ENCODE measurements around the gene ITGAE. TPM values are rescaled to one million over a fixed set of nuclear protein-coding genes. Genes with fewer than 3 reads are reported as not detected.

The ITGAE gene
- total RNA-seq, 2 experiments from 2014 or later = 31.8 to 32.4 TPM

DNA sequence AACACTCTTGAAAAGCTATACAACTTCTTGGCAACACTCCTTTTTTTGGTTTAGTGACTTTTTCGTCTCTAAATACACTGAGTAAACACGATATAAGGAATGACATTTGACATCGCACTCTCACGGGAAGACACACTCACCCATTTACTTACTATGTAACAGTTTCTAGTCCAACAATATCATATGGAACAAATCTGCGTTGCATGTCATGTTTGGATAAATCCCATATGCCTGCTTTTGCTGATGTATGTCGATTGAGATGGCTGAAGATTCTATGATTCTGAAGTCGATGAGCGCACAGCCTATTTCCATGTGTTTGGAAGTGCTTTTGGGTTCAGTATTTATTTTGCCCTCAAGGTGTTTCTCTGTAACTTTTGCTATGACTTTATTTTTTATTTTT is 18.2 kb downstream of the ITGAE start:
- intact Hi-C loops (cut with micrococcal nuclease) = no loop called here
- H3K4me3 Mint-ChIP-seq = no peak overlapping the region
- DNase-seq (no peak), ATAC-seq (no peak)
- TF ChIP-seq, protein P1, sequence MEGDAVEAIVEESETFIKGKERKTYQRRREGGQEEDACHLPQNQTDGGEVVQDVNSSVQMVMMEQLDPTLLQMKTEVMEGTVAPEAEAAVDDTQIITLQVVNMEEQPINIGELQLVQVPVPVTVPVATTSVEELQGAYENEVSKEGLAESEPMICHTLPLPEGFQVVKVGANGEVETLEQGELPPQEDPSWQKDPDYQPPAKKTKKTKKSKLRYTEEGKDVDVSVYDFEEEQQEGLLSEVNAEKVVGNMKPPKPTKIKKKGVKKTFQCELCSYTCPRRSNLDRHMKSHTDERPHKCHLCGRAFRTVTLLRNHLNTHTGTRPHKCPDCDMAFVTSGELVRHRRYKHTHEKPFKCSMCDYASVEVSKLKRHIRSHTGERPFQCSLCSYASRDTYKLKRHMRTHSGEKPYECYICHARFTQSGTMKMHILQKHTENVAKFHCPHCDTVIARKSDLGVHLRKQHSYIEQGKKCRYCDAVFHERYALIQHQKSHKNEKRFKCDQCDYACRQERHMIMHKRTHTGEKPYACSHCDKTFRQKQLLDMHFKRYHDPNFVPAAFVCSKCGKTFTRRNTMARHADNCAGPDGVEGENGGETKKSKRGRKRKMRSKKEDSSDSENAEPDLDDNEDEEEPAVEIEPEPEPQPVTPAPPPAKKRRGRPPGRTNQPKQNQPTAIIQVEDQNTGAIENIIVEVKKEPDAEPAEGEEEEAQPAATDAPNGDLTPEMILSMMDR (IDR thresholded peaks at IDR 0.05) = no peak
- H3K36me3 Mint-ChIP-seq (ENCODE audit: low read depth) = no peaks in the 10 kb centered on the region
- ChIA-PET POLR2A (no interaction called here), CTCF (interaction anchor here (1.0 to 1.6 kb wide), 2 partner anchors 44 to 45 kb away, joined by 4 to 5 read pairs; no protein-coding TSS in a partner anchor)
- H3K4me1 Mint-ChIP-seq (ENCODE audit: low read depth) = peaks cover 3% of the 10 kb centered on the region
- H3K9me3 Mint-ChIP-seq = no peaks in the 10 kb centered on the region
- H3K27ac Mint-ChIP-seq = no peak overlapping the region
- no peaks in the 10 kb centered on the region for H3K27me3 Mint-ChIP-seq

DNA sequence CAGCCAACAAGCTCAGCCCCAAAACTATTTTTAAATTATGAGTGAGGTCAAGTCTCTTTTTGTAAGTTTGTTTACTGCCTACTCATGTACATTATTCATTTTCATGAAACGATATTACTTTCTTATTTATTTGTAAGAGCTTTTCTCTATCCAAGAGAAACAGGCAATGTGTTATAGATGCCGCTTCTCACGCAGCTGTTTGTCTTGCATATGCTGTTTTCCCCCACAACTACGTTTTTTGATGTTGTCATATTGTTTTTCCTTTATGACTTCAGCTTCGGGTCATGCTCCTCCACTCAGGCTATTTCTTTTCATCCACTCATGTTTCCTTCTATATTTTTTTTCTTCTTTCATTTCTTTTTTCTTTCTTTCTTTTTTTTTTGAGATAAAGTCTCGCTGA is 20.0 kb downstream of the ITGAE start:
- peaks cover 3% of the 10 kb centered on the region for H3K4me1 Mint-ChIP-seq (ENCODE audit: low read depth)
- TF ChIP-seq, protein P1 (IDR thresholded peaks at IDR 0.05) = no peak
- no peak overlapping the region for H3K27ac Mint-ChIP-seq
- POLR2A ChIA-PET = interaction anchor here (0.6 to 1.2 kb wide), 2 partner anchors 9 to 23 kb away, joined by 3 read pairs; no protein-coding TSS in a partner anchor
- H3K4me3 Mint-ChIP-seq = no peak overlapping the region
- DNase-seq = no peak
- H3K9me3 Mint-ChIP-seq = no peaks in the 10 kb centered on the region
- H3K27me3 Mint-ChIP-seq = no peaks in the 10 kb centered on the region
- ATAC-seq = no peak
- no peaks in the 10 kb centered on the region for H3K36me3 Mint-ChIP-seq (ENCODE audit: low read depth)
- CTCF ChIA-PET = interaction anchor here (0.6 to 1.6 kb wide), 6 partner anchors 31 to 47 kb away, joined by 3 to 6 read pairs (median 4); no protein-coding TSS in a partner anchor
- intact Hi-C loops (cut with micrococcal nuclease) = no loop called here

DNA sequence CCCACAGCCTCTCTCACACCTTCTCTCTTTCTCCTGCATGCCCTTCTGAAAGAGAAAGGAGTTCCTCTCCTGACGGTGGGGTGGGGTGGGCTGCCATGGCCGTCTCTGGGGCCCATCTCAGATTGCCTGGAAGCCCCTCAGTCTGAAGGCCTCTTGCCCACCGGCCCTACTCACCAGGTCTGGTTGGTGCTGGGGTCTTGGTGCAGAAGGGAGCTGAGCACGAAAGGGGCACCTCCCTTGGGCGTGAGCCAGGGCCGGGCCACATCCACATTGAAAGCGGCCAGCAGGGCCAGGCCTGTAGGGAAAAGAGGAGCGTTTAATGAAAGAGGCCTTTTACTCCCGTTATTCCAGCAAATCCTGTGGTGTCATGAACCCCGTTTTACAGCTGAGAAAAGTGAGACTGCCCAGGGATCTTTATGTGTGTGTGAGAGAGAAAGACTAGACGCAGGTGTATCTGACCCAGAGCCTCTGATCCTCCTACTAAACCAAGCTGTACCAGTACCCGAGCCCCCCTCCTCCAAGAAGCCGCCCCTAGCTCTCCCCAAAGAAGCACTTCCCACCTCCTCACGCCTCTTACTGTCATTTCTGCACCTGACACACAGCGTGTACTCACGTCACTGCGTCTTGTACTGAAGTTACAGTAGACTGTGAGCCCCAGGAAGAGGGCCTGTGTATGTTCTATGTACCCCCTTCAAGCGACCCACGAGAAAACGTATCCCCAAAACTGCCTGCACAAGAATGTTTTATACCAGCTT is 23.4 kb downstream of the ITGAE start:
- DNase-seq = no peak
- Mint-ChIP-seq H3K4me1 (ENCODE audit: low read depth) (peaks cover 3% of the 10 kb centered on the region), H3K4me3 (no peak overlapping the region), H3K9me3 (no peaks in the 10 kb centered on the region), H3K27ac (no peak overlapping the region), H3K27me3 (no peaks in the 10 kb centered on the region), H3K36me3 (ENCODE audit: low read depth) (no peaks in the 10 kb centered on the region)
- ATAC-seq = no peak
- POLR2A ChIA-PET = no interaction called here
- TF ChIP-seq, protein P1 (IDR thresholded peaks at IDR 0.05) = no peak
- intact Hi-C loops (cut with micrococcal nuclease) = no loop called here
- CTCF ChIA-PET = interaction anchor here (1.2 kb wide), 1 partner anchor 40 kb away, joined by 7 read pairs; no protein-coding TSS in a partner anchor

DNA sequence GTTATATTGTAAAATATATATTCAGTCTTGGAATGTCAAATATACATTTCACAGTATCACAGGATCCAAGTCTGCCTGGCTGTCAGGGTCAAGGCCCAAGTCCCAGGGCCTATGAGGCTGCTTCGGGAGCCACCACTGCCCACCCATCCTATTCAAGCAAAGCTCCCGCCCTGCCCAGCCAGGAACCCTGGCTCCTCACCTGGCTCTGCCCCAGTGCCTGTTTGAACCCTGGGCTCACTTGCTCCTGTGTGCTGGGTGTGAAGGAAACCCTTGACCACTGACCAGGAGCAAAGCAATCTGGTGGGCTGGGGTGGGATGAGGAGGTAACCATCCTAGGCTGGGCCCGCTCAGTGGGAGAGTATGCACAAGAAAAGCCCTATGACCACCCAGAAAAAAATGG is 27.0 kb downstream of the ITGAE start:
- Mint-ChIP-seq H3K36me3 (ENCODE audit: low read depth) (no peaks in the 10 kb centered on the region), H3K4me3 (no peak overlapping the region), H3K4me1 (ENCODE audit: low read depth) (peaks cover 31% of the 10 kb centered on the region), H3K9me3 (no peaks in the 10 kb centered on the region), H3K27ac (no peak overlapping the region), H3K27me3 (peaks cover 2% of the 10 kb centered on the region)
- DNase-seq = no peak
- TF ChIP-seq, protein P1 (IDR thresholded peaks at IDR 0.05) = no peak
- ATAC-seq = no peak
- intact Hi-C loops (cut with micrococcal nuclease) = no loop called here
- POLR2A ChIA-PET = interaction anchor here (0.9 kb wide), 1 partner anchor 71 kb away, joined by 3 read pairs; no protein-coding TSS in a partner anchor
- CTCF ChIA-PET = interaction anchor here (1.3 to 2.1 kb wide), 3 partner anchors 36 to 54 kb away, joined by 3 to 5 read pairs (median 4); no protein-coding TSS in a partner anchor

DNA sequence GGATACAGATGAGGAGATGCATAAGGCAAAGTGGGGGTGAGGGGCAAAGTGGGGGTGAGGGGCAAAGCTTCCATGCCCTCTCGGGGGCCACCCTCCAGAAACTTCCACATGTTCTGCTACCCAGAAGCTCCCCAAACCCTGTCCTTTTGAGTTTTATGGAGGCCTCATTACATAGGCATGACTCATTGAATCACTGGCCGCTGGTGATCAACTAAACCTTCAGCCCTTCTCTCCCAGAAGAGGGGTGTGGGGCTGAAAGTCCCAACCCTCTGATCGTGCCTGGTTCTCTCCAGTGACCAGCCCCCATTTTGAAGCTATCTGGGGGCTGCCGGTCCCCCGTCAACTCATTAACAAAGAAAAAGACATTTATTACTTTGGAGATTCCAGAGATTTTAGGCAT is 27.5 kb downstream of the ITGAE start:
- no peak overlapping the region for H3K27ac Mint-ChIP-seq
- POLR2A ChIA-PET = interaction anchor here (0.9 kb wide), 1 partner anchor 71 kb away, joined by 3 read pairs; no protein-coding TSS in a partner anchor
- intact Hi-C loops (cut with micrococcal nuclease) = no loop called here

More for the DNA sequence above, 27.5 kb downstream of the ITGAE start:
- Mint-ChIP-seq H3K27me3 (peaks cover 3% of the 10 kb centered on the region), H3K4me1 (ENCODE audit: low read depth) (peaks cover 36% of the 10 kb centered on the region), H3K36me3 (ENCODE audit: low read depth) (peaks cover 1% of the 10 kb centered on the region), H3K9me3 (no peaks in the 10 kb centered on the region), H3K4me3 (no peak overlapping the region)
- TF ChIP-seq, protein P1 (IDR thresholded peaks at IDR 0.05) = no peak
- DNase-seq = no peak
- no peak for ATAC-seq
- CTCF ChIA-PET = interaction anchor here (1.0 to 1.3 kb wide), 3 partner anchors 18 to 36 kb away, joined by 3 to 4 read pairs (median 3); no protein-coding TSS in a partner anchor

Data from activated CD8-positive, alpha-beta T cell treated with anti-CD3 and anti-CD28 coated beads for 36 hours (primary cell).